ENCODE measurements around the gene DPYSL5. TPM values are rescaled to one million over a fixed set of nuclear protein-coding genes. Genes with fewer than 3 reads are reported as not detected.

The DPYSL5 gene
- total RNA-seq, 1 donor from 2014 or later, result 2.9 TPM

- no peak overlapping the region for H3K27ac ChIP-seq (ENCODE audit: low read depth, low read length)
- DNase-seq (ENCODE audit: low read depth) (no peak), FAIRE-seq (no peak)
- no peak overlapping the region for H3K4me2 ChIP-seq (ENCODE audit: low read length)
- no peaks in the 10 kb centered on the region for H3K9me3 ChIP-seq (ENCODE audit: insufficient read depth, low read depth, low read length)
- H3K27ac Mint-ChIP-seq (ENCODE audit: unreplicated experiment), result no peak overlapping the region
- no peaks in the 10 kb centered on the region for H3K4me1 ChIP-seq (ENCODE audit: insufficient read depth, low read length)
- no peaks in the 10 kb centered on the region for H4K20me1 ChIP-seq (ENCODE audit: insufficient read depth, low read length)
- no peak overlapping the region for H2AFZ ChIP-seq (ENCODE audit: low read depth, low read length)
- H3K36me3 ChIP-seq (ENCODE audit: insufficient read depth, low read length), result no peaks in the 10 kb centered on the region
- H3K27me3 Mint-ChIP-seq (ENCODE audit: low read depth, unreplicated experiment), result peaks cover 31% of the 10 kb centered on the region
- no peaks in the 10 kb centered on the region for H3K79me2 ChIP-seq (ENCODE audit: insufficient read depth, low read length)
- TF ChIP-seq, protein P1, sequence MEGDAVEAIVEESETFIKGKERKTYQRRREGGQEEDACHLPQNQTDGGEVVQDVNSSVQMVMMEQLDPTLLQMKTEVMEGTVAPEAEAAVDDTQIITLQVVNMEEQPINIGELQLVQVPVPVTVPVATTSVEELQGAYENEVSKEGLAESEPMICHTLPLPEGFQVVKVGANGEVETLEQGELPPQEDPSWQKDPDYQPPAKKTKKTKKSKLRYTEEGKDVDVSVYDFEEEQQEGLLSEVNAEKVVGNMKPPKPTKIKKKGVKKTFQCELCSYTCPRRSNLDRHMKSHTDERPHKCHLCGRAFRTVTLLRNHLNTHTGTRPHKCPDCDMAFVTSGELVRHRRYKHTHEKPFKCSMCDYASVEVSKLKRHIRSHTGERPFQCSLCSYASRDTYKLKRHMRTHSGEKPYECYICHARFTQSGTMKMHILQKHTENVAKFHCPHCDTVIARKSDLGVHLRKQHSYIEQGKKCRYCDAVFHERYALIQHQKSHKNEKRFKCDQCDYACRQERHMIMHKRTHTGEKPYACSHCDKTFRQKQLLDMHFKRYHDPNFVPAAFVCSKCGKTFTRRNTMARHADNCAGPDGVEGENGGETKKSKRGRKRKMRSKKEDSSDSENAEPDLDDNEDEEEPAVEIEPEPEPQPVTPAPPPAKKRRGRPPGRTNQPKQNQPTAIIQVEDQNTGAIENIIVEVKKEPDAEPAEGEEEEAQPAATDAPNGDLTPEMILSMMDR (IDR thresholded peaks at IDR 0.05; ENCODE audit: insufficient read depth, low read depth, low read length), result no peak
- no peak for TF ChIP-seq EZH2 (IDR thresholded peaks at IDR 0.05; ENCODE audit: insufficient read depth, low read length)
- H3K9ac ChIP-seq (ENCODE audit: low read length), result no peak overlapping the region
- peaks cover 17% of the 10 kb centered on the region for H3K27me3 ChIP-seq (ENCODE audit: insufficient read depth, low read length)
- no peaks in the 10 kb centered on the region for H3K36me3 Mint-ChIP-seq (ENCODE audit: low read depth, unreplicated experiment)
- H3K4me3 Mint-ChIP-seq (ENCODE audit: unreplicated experiment), result no peak overlapping the region
- peaks cover 6% of the 10 kb centered on the region for H3K9me3 Mint-ChIP-seq (ENCODE audit: unreplicated experiment)
- no peak overlapping the region for H3K4me3 ChIP-seq (ENCODE audit: insufficient read depth, low read depth, low read length)
- H3K4me1 Mint-ChIP-seq (ENCODE audit: low read depth, unreplicated experiment), result no peaks in the 10 kb centered on the region
Measured at GRCh38 chr2:26816893-26817292, 31.0 kb upstream of the DPYSL5 start.

DNA sequence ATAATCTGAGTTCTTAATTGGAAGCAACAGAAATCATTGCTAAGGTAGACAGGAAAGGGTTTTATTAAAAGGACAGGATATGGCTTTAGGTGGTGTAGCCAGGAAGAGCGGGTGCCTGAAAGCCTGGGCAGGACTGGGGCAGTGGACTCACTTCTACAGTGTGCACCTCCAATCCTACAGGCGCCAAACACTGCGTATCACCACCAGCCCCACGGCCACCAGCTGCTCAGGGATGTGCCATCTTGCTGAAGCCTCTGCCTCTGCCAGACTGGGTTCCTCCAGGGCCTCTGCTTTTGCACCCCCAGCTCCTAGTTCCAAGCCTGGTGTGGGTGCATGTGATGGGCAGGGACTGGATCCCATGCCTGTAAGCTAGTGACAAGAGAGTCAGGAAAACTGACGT is 29.7 kb upstream of the DPYSL5 start:
- Histone ChIP-seq H4K20me1 (ENCODE audit: insufficient read depth, low read length) (no peaks in the 10 kb centered on the region), H3K79me2 (ENCODE audit: insufficient read depth, low read length) (no peaks in the 10 kb centered on the region), H3K9ac (ENCODE audit: low read length) (no peak overlapping the region), H3K4me3 (ENCODE audit: insufficient read depth, low read depth, low read length) (no peak overlapping the region), H3K36me3 (ENCODE audit: insufficient read depth, low read length) (no peaks in the 10 kb centered on the region), H3K27ac (ENCODE audit: low read depth, low read length) (no peak overlapping the region), H3K4me2 (ENCODE audit: low read length) (no peak overlapping the region), H3K9me3 (ENCODE audit: insufficient read depth, low read depth, low read length) (no peaks in the 10 kb centered on the region), H3K4me1 (ENCODE audit: insufficient read depth, low read length) (no peaks in the 10 kb centered on the region), H2AFZ (ENCODE audit: low read depth, low read length) (no peak overlapping the region), H3K27me3 (ENCODE audit: insufficient read depth, low read length) (peaks cover 14% of the 10 kb centered on the region)
- Mint-ChIP-seq H3K36me3 (ENCODE audit: low read depth, unreplicated experiment) (no peaks in the 10 kb centered on the region), H3K4me3 (ENCODE audit: unreplicated experiment) (no peak overlapping the region), H3K9me3 (ENCODE audit: unreplicated experiment) (peaks cover 5% of the 10 kb centered on the region), H3K27ac (ENCODE audit: unreplicated experiment) (no peak overlapping the region), H3K4me1 (ENCODE audit: low read depth, unreplicated experiment) (no peaks in the 10 kb centered on the region), H3K27me3 (ENCODE audit: low read depth, unreplicated experiment) (peaks cover 23% of the 10 kb centered on the region)
- TF ChIP-seq, protein P1 (IDR thresholded peaks at IDR 0.05; ENCODE audit: insufficient read depth, low read depth, low read length), result no peak
- no peak for TF ChIP-seq EZH2 (IDR thresholded peaks at IDR 0.05; ENCODE audit: insufficient read depth, low read length)
- no peak for DNase-seq (ENCODE audit: low read depth)
- no peak for FAIRE-seq

DNA sequence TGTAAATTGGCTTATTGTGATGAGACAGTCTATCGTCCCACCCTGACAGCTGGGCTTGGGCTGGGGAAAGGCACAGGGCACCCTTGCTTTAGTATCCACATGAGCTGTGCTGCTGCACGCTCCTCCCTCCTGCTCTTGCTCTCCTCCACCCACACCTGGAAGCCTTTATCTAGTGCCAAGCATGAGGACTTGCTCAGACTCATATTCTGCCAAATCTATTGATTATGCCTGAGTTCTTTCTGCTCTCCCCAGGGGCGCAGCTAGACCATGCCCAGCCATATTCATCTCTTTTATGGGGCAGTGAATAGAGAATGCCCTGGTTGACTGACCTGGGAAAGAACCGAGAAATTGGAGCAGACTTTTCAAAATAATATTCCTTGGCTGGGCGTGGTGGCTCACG is 29.0 kb upstream of the DPYSL5 start:
- Histone ChIP-seq H3K4me3 (ENCODE audit: insufficient read depth, low read depth, low read length) (no peak overlapping the region), H3K4me1 (ENCODE audit: insufficient read depth, low read length) (no peaks in the 10 kb centered on the region), H3K27me3 (ENCODE audit: insufficient read depth, low read length) (peaks cover 14% of the 10 kb centered on the region), H3K79me2 (ENCODE audit: insufficient read depth, low read length) (no peaks in the 10 kb centered on the region), H2AFZ (ENCODE audit: low read depth, low read length) (no peak overlapping the region), H4K20me1 (ENCODE audit: insufficient read depth, low read length) (no peaks in the 10 kb centered on the region), H3K9me3 (ENCODE audit: insufficient read depth, low read depth, low read length) (no peaks in the 10 kb centered on the region), H3K36me3 (ENCODE audit: insufficient read depth, low read length) (no peaks in the 10 kb centered on the region), H3K4me2 (ENCODE audit: low read length) (no peak overlapping the region), H3K27ac (ENCODE audit: low read depth, low read length) (no peak overlapping the region), H3K9ac (ENCODE audit: low read length) (no peak overlapping the region)
- Mint-ChIP-seq H3K36me3 (ENCODE audit: low read depth, unreplicated experiment) (no peaks in the 10 kb centered on the region), H3K4me1 (ENCODE audit: low read depth, unreplicated experiment) (no peaks in the 10 kb centered on the region), H3K27ac (ENCODE audit: unreplicated experiment) (no peak overlapping the region), H3K4me3 (ENCODE audit: unreplicated experiment) (no peak overlapping the region), H3K27me3 (ENCODE audit: low read depth, unreplicated experiment) (peaks cover 23% of the 10 kb centered on the region), H3K9me3 (ENCODE audit: unreplicated experiment) (peaks cover 2% of the 10 kb centered on the region)
- no peak for TF ChIP-seq EZH2 (IDR thresholded peaks at IDR 0.05; ENCODE audit: insufficient read depth, low read length)
- FAIRE-seq (no peak), DNase-seq (ENCODE audit: low read depth) (no peak)

All from astrocyte (in vitro differentiated cells and primary cell).